T-helper 2 cell treated with Interferon-gamma antibody and Interleukin-4, amounts not matched to agents 100 ng/mL and 5 ng/mL, for 36 hours (primary cell): ENCODE data around the gene SNAP25. TPM values are rescaled to one million over a fixed set of nuclear protein-coding genes. Genes with fewer than 3 reads are reported as not detected.

Experiments used
- intact Hi-C: fragments of 100-400 bp; cut with micrococcal nuclease; formaldehyde crosslinking; loops from one replicate; pipeline ENCODE4 v1.15.1; 2023
- total RNA-seq: library from RNA; stranded (reverse); gene quantifications from 2 replicates; pipeline ENCODE4 v1.2.3, GENCODE V29; 2022

Gene SNAP25
- total RNA-seq, 1 donor from 2014 or later = 0.48 TPM

DNA sequence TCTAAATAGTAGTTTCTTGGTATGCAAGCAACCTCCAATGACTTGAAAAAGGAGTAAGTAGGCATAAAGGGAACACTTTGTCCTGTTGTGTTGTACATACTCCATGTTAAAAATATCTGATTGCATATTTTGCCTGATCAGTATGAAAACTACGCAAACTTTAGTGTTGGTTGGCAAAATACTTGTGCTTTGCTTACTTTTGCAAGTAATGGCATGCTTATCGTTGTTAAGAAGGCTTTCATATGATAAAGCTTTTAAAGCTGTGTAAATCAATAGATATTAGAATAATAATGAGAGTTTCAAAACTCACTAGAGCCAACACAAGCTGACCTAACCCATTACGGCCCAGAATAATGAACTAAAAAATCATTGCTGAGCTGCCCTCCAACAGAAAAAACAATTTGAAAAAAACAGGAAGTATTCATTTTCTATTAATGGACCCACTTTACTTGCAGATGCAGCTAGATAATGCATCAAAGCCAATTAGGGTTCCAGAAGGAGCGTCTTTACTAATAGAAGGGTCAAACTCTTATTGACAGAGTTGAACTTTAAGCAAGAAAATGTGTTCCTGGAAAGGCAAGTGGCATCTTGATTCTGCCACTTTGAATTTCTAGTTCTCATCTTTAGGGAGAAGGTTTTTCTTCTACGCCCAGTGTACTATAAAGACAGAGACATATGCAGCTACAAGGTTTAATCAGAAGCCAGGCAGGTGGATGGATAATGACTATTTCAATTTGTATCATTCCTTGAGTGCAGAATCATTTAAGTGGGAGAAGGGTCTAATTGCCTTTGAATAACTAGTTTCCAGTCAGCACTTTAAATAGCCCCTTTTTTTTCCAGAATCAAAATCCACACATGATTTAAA, 82.2 kb downstream of the SNAP25 start:
- intact Hi-C loops = no loop called here

DNA sequence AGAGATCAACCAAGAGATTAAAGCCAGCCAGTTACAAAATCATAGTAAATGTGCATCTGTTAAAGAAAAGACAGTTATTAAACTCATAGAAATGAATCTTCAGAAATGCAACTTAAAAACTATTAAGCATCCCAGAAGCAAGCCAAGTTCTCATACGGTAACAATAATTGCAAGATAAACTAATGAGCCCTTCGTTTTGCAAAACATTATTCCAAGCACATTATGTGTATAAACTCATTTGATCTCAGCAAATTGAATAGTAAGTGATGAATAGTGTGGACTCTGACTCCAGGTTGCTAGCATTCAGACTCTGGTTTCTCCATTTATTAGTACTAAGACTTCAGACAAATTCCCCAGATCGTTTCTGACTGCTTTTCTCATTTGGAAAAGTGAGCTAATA, 85.2 kb downstream of the SNAP25 start:
- intact Hi-C loops = no loop called here

DNA sequence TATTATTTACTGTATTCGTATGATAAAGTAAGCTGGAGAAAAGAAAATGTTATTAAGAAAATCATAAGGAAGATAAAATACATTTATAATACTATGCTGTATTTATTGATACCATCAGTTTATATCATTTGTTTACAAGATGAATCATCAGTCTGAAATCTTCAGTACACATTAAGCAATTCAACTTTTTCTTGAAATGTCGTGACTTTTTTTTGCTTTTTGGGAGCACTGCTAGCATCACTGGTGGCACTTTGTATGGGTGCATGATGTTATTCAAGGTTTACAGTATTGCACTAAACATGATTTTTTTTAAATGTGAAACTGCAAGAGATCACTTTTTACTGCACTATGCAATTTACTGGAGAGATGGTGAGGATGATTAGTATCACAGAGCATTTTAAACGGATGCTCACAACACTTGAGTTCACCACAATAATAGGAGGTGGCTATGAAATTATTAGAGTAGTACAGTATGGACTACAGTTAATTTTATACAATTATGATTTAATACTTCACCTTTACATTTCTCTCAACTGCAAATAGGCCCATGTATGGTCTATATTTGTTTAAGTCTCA, 85.9 kb downstream of the SNAP25 start:
- intact Hi-C loops = loop anchor here (5.0 kb wide), 3 partner anchors 48 to 218 kb away; partner anchors contain the start of gene SNAP25

DNA sequence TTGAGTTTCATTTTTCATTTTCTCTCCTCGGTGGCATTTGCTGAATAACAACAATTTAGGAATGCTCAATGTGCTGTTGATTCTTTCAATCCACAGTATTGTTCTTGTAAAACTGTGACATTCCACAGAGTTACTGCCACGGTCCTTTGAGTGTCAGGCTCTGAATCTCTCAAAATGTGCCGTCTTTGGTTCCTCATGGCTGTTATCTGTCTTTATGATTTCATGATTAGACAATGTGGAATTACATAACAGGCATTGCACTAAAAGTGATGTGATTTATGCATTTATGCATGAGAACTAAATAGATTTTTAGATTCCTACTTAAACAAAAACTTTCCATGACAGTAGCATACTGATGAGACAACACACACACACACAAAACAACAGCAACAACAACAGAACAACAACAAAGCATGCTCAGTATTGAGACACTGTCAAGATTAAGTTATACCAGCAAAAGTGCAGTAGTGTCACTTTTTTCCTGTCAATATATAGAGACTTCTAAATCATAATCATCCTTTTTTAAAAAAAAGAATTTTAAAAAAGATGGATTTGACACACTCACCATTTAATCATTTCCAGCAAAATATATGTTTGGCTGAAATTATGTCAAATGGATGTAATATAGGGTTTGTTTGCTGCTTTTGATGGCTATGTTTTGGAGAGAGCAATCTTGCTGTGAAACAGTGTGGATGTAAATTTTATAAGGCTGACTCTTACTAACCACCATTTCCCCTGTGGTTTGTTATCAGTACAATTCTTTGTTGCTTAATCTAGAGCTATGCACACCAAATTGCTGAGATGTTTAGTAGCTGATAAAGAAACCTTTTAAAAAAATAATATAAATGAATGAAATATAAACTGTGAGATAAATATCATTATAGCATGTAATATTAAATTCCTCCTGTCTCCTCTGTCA, 88.1 kb downstream of the SNAP25 start:
- intact Hi-C loops = loop anchor here (5.0 kb wide), 3 partner anchors 46 to 216 kb away; partner anchors contain the start of gene SNAP25

DNA sequence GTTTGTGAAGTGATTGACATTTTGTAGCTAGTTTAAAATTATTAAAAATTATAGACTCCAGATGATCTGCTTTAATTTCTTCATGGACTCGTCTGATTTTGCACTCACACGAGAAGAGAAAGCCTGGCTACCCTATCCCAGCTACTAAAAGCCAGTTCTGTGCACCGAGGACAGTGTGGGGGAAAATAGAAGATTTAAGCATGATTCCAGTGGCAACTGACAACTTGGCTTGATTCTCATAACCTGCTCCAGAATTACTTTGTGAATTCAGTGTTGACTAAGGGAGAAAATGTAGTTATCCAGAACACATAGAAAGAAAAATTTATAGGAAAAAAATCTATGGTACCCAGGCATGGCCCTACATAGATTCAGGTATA, 88.7 kb downstream of the SNAP25 start:
- intact Hi-C loops = loop anchor here (5.0 kb wide), 3 partner anchors 45 to 215 kb away; partner anchors contain the start of gene SNAP25

DNA sequence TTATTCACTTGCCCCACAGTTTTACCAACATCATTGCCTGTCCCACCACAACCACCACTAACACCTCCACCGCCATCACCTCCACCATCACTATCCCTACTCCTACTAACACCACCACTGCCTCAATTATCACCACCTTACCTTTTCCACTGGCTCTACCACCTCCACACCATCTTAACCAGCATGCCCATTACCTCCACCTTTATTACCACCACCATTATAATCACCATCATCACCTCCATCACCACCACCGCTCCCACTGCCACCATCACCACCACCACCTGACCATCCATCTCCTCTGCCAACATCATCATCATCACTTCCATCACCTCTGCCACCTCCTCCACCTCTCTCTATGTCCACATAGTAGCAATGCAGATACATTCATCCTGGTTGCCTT, 90.0 kb downstream of the SNAP25 start:
- intact Hi-C loops = loop anchor here (5.0 kb wide), 3 partner anchors 44 to 214 kb away; partner anchors contain the start of gene SNAP25

DNA sequence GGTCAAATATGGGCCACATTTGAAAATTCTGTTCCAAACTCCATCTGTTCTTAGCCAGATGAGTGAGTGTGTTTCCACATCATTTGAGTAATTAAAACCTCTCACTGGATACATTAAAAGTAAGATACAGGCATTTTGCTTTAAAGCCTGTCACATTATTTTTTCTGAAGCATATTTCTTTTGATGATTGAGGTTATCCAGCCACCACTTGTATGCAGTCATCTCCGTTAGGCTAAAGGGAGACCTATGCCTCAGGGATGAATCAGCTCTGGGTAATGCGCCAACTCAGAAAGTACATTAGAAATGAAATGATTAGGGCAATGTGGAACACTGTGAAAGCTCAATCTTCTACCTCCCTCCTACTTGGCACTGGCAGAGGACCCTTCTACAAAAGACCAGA, 90.7 kb downstream of the SNAP25 start:
- intact Hi-C loops = loop anchor here (5.0 kb wide), 3 partner anchors 43 to 213 kb away; partner anchors contain the start of gene SNAP25

DNA sequence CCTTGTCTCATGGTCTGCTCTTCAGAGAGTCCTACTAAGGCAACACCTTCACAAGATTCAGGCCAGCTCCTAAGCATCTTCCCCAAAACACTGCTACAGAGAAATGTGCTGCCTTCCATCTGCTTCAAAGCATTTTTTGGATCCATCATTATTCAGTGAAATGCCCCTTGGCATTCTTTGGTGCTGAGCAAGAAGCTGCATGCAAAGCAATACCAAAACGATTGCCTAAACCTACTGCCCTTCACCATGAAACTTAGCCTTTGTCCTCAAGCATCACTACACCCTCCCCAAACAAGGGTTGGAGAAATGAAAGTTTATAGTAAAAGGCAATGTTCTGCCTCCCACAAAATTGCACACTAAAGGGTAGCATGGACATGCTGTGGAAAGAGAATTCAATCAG, 93.5 kb downstream of the SNAP25 start:
- intact Hi-C loops = no loop called here

DNA sequence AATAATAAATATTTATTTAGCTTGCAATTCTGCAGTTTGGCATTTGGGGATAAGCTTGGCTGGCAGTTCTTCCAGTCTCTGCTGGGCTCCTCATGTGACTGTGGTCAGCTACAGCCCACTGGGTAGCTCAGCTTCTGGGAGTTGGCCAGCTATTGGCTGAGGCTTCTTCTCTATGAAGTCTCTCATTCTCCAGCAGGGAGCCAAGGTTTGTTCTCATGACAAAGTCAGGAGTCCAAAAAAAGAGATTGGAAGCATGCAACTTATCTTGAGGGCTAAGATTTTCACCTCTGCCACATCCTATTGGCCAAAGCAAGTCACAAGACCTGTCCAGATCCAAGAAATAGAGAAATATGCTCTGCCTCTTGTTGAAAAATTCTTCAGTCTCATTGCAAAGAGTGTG, 94.6 kb downstream of the SNAP25 start:
- intact Hi-C loops = no loop called here

DNA sequence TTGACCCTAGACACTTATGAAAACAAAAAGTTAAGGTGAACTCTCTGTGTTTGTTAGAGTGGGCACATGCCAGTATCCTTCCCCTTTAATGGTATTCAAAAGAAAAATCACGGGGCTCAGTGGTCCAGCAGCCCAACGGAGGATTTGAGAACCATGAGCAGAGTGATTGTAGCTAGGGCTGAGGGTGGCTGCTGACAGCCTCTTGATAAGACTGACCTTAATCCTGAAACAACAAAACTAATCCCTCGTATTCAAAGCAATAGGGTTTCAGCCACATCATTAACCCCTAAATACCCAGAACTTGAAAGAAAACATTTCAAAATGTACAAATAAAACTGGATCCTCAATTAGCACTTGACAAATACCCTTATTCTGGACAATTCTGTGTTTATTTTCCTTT, 95.1 kb downstream of the SNAP25 start:
- intact Hi-C loops = no loop called here

DNA sequence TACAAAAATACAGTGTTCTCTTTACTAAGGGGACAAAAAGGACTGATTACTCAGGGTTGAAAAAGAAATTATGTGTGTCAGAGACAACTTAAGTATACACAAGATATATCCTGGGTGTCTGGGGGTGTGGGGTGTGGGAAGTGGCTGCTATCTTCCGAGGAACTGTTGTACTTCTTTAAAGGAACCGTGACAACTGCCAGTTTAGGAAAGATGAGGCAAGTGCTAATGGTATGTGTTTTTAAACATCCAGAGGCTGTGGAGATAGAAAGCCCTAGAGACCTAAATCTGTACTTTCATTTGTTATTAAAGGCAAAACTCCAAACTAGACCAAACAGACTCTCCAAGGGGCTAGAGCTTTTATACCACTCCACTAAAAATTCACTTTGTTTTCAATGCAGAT, 95.6 kb downstream of the SNAP25 start:
- intact Hi-C loops = no loop called here

DNA sequence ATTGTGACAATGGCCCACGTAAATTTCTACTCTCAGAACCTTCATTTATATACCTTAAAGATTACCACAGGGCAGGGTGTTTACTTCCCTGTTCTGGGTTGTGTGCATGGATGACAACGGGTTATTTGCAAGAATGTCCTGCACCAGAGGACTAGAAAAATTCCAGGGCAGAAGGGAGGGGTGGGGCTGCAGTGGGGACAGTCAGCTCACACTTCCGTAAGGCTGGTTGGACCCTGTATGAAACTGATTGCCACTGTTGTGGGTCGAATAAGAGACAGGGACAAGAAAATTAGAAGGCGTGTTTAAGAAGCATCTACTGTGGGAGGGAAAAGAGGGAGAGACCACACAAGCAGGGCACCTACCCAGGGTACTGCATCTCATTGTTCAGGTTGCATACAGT, 96.5 kb downstream of the SNAP25 start:
- intact Hi-C loops = no loop called here

DNA sequence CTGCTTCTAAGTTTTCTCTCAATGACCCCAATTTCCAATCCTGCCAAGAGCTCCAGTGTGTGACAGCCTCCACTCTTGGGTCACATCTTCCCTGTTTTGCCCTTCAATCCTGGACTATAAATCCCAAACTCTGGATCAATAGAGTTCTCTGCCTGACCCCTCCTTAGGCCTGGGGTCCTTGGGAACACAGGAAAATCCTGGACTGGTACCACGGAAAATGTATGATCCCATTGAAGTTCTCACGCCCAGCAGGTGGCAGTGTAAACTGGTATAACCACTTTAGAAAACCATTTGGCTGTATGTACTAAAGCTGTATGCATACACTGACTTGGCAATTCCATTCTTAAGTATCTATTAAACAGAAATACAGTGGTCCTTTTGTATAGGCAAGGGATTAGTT, 98.0 kb downstream of the SNAP25 start:
- intact Hi-C loops = no loop called here

DNA sequence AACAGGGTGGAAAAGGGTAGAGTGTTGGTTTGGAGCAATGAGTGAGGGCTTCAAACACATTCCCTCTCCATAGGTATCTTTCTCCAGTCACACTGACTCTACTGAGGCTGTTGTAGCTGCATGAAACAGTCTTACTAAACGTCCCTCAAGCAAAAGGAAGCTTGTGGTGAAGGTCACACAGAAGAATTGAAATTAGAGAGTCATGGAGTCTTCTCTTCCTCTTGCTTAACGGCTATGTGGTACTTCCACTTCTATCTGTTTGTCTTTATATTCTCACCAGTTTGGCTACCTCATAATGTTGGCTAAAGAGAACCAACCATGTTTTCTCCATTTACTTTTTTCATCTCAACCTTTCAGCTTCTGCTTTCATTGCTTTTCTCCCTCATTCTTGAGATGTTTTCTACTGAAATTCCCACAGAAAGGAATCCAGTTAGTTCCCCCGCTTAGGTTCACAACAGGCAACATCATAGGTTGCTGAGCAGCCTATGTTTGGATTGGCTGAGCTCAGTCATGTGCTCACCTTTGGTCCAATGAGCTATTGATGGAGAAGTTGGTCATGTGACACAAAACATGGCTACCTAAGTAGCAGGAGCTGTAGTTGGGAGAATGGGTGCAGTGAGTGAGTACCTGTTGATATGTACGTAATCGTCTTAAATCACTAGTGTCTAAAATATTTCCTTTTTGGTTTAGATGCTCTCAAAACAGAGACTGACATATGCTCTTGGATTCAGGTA, 99.8 kb downstream of the SNAP25 start:
- intact Hi-C loops = no loop called here

DNA sequence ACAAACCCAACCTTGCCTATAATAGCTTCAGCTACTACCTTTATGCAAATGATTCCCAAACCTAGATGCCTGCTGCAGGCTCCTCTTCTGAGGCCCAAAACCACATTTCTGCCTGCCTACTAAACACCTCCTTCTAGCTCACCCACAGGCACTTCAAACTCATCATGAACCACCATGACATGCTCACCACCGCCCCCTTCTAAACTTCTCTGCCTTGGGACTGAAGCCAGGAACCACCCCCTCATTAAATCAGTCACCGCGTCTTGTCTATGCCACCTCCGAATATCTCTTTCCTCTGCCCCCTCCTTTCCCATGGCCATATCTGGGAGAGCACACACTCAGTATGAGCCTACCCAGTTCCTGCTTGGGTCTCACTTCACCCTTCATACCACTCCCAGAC, 101.2 kb downstream of the SNAP25 start:
- intact Hi-C loops = no loop called here

DNA sequence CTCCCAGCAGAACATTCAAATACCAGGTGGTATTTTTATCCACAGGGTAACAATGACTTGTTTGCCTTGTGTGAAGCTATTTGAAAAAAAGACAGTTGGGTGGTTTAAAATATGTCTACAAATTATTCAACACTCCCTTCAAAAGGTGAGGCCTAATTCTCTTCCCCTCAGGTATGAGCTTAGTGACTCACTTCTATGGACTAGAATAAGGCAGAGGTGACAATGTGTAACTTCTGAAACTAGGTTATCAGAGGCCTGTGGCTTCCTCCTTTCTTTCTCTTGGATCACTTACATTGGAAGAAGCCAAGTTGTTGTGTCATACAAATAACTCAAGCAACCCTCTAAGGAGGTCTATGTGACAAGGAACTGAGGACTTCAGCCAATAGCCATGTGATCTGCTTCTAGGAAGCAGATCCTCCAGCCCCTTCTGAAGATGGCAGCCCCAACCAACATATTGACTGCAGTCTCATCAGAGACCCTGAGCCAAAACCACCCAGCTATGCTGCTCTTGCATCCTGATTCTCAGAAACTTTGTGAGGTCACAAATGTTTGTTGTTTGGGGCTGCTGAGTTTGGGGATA, 102.6 kb downstream of the SNAP25 start:
- intact Hi-C loops = no loop called here

DNA sequence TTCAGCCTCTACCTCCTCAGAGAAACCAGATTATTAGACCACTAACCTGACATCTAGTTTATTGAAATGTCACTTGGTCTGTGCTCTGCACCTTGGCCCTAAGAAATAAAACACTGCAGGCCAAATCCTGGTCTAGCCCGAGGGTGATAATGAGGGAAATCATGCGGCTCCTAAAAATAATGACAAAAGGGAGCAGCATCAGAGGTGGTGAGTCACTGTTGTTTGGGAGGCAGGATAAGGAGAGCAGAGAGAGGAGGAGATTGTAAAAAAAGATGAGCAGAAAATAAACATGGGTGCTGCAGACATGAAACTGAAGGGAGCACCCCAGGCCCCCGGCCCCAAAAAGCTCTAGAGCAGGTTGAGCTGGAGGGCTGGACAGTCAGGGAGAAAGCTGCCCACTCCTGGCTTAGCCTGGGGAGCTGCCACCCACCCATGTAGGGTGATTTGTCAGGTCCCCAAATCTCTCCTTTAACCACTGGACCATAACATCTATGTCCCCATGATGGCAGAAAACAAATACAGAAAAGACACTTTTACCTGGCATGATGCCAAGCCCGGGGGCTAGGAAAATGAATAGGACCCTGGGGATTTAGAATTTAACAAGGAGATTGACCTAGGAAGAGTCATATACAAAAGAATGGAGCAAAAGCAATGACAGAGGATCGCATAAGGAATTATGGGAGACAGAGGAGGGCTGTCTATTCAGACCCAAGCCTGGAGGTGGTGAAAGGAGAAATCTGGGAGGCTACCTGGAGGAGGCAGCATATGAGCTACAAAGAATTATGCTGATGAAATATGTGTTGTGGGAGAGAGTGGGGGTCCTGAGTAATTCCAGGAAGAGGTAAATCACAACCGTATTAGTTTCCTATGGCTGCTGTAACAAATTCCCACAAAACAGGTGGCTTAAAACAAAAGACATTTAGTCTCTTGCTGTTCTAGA, 103.7 kb downstream of the SNAP25 start:
- intact Hi-C loops = no loop called here

DNA sequence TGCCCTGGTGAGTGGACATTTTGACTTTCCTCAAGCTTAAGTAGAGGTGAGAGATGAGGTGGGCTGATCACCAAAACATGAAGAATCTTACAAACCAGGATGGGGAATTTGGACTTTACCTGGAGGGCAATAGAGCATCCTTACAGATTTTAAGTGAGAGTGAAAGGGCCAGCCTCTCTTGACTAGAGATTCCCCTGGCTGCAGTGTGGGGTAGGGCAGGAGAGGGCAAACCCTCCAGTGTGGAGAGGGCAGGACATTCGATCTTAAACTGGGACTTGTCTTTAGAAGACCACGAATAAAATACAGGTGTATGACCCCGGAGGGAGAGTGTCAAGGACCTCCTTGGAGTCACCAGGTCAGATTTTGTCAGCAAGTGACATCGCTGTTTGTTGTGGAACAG, 105.1 kb downstream of the SNAP25 start:
- intact Hi-C loops = no loop called here

DNA sequence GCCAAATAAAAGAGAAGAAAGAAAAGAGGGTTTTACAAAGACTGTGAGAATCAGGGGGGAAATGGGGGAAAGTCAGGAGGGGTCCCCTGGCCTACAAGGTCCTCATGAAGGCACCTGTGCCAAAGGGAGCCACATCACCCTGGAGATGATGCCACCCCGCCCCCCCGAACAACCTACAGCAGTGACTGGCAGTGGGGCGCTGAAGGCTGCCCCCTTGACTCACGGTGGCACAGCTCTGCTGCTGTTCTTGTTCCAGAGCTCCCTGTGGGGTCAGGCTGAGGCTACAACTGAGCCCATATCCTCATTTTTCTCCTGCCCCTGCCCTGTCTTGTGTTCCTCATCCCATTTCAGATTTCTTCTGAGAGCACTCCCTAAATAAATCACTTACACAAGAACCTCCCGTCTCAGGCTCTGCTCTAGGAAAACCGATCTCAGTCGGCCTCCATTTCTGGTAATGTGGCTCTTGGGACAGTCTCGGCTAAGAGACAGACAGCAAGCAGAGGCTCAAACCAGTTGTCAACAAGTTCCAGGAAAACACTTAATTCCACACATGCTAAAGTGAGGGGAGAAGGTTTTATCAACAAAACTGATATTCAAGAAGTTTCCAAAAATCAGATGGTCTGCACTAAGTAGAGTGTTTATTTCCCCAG, 105.7 kb downstream of the SNAP25 start:
- intact Hi-C loops = no loop called here
